G401.6 (cell line): ENCODE data around the gene ZNF593OS.

Experiments
- FAIRE-seq: peaks from 2 replicates; lab custom pipeline; 2012; peaks lifted over from hg19 to GRCh38; lab: Jason Lieb, UNC

ZNF593OS gene

GRCh38 chr1:26158908-26159742 is 12.5 kb downstream of the ZNF593OS start, which contains the start of gene FAM110D:
Gene FAM110D (plus strand): TSS chr1:26159079. CDS start chr1:26161292, 2,213 bp downstream.
- no peak for FAIRE-seq

GRCh38 chr1:26158271-26158907 is 13.2 kb downstream of the ZNF593OS start:
- FAIRE-seq = no peak

- peak; percentile 50 for FAIRE-seq
Observed at GRCh38 chr1:26156285-26157038, 15.2 kb downstream of the ZNF593OS start.

GRCh38 chr1:26155370-26156284 is 16.0 kb downstream of the ZNF593OS start:
- no peak for FAIRE-seq

GRCh38 chr1:26154750-26155149 is 16.9 kb downstream of the ZNF593OS start:
- no peak for FAIRE-seq

DNA sequence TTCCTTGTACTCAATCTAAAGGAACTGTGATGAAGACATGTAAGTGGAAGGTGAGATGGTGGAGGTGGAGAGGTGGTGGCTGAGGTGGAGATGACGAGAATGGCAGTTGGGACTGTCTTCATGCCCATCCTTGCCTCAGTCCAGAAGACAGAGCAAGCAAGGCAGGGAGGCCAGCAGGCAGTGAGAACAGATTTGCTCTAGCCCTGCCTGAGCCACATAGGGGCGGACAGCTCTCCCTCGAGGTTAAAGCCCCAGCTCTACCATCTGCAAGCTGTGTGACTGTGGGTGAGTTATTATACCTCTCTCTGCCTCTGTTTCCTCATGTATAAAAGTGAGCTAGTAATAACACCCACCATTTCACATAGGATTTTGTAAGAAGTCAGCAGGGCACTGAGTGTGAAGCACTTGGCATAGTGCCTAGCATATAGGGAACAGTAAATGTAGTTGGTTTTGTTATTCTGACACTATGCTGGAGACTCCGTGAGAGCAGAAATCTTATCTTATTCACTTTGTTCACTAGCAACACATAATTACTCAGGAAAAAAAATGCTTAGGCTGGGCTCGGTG is 17.6 kb downstream of the ZNF593OS start:
- no peak for FAIRE-seq

DNA sequence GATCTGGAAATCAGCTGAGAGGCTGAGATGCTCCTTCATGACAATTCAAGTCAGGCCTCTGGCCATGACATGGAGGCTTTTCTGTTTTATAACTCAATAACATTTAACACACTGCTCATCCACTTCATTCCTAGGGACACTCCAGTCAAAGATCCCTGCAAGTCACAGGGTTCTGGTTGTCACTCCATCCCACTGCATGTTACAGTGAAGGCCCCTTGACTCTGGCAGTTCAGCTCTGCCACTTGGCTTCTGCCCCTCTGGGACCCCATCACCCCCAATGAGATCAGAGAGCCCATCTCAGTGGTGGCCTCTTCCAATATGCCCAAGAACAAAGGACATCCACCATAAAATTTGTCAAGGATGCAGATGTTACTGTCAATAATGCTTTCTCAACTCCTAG is 22.7 kb downstream of the ZNF593OS start:
- FAIRE-seq = no peak

DNA sequence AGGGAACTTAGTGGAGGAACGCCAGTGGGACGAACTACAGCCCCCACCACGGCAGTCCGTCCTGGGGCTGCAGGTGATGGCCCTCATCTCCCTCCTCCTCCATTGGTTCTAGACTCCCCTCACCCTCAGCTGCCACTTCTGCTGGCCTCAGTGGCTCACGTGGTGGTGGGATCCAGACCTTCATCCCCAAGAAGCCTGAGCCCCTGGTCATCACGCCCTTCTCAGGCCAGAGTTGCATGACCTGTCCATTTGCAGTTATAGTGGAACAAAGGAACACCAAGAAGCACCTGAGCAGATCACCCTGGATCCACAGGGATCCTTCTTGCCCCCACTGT is 25.7 kb downstream of the ZNF593OS start:
- FAIRE-seq = no peak

- FAIRE-seq = peak; percentile 95
Observed at GRCh38 chr1:26145041-26145959, 26.3 kb downstream of the ZNF593OS start.

- no peak for FAIRE-seq
Observed at GRCh38 chr1:26142159-26142558, 29.5 kb downstream of the ZNF593OS start.

GRCh38 chr1:26138974-26139558 is 32.6 kb downstream of the ZNF593OS start:
- no peak for FAIRE-seq

DNA sequence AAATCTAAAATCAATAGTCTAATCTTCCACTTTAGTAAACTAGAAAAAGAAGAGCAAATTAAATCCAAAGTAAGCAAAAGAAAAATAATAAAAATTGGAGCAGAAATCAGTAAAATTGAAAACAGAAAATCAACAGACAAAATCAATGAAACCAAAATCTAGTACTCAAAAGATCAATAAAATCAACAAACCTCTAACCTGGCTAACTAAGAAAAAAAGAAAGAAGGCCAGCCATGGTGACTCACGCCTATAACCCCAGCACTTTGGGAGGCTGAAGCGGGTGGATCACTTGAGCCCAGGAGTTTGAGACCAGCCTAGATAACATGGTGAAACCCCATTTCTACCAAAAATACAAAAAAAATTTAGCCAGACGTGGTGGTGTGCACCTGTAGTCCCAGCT is 37.2 kb downstream of the ZNF593OS start:
- no peak for FAIRE-seq

DNA sequence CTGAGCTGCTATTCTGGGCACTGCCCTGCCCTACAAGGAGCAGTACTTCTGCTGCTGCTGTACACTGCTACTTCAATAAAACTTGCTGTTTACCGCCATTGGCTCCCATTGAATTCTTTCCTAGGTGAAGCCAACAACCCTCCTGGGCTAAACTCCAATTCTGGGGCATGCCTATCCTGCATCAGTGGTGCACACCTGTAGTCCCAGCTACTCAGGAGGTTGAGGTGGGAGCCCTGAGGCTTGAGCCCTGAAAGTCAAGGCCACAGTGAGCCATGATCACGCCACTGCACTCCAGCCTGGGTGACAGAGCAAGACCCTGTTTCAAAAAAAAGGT is 38.8 kb downstream of the ZNF593OS start:
- no peak for FAIRE-seq

- no peak for FAIRE-seq
Observed at GRCh38 chr1:26132128-26132833, 39.4 kb downstream of the ZNF593OS start.

DNA sequence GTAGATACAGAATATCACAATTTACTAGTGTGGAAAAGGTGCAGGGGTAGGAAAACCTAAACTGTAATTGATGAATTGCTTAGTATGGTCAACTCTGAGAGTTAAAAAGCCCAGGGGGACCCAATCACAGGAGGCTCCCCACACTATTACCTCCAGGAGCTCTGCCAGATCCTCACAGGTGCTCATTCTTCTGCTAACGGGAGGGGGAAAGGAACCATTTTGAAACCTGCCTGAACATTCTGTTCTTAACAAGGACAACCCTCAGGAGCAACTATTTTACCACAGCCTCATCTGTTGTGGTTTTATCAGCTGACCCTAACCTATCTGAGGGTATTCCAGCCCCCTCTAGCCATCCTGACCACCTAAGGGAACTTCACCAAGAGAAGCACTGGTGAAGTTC is 40.9 kb downstream of the ZNF593OS start:
- FAIRE-seq = no peak

- no peak for FAIRE-seq
Observed at GRCh38 chr1:26129778-26130177, 41.9 kb downstream of the ZNF593OS start.

DNA sequence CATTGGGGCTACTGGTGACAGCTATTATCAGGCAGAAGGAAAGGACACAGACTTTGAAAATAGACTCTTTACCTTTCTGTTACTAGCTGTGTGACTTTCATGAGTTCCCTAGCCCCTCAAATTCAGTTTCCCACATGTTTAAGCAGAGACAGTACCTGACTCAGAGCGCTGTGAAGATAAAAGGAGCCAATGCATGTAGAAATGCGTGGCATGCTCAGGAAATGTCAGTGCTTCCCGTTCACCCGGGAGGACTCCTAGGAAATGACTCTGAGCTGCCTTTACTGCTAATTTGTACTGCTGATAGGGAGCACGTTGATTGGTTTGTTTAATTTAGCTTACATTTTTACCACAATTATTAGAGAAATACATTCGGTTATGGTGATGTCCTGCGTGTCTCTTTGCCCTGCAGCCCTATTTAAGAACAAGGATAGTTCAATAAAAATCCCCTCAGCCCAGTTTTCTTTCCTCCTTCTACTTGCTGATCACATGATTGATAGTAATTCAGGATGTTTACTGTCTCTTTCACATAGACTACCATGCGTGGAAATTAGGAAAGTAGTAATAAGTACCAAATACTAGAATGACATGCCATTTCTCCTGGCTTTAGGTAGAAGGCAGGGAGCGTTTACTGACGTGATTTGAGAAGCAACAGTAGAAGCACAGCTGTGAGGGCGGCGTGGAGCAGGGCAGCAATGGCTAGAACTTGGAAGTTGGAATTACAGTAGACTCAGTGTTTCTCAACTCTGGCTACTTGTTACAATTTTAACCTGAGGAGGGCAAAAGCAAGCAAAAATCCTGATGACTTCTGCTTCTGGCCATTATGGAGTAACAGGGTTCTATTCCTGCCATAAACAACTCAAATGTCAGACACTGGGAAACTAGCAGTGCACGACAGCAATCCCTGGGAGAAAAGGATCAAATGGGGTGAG is 44.1 kb downstream of the ZNF593OS start:
- FAIRE-seq = no peak

- no peak for FAIRE-seq
Observed at GRCh38 chr1:26126321-26127084, 45.1 kb downstream of the ZNF593OS start.
